Activated CD8-positive, alpha-beta memory T cell treated with anti-CD3 and anti-CD28 coated beads, Interleukin-2, amount 50 U/mL, for 1 hour (primary cell): ENCODE data around the gene RAB44.

Source experiments
- DNase-seq: peaks from one replicate; pipeline ENCODE4 v3.0.0-alpha.2; 2020; ENCODE audit errors: extremely low read depth

Gene RAB44

GRCh38 chr6:36730424-36731380, 33.1 kb downstream of the RAB44 start:
- no peak for DNase-seq

GRCh38 chr6:36731622-36732310, 34.1 kb downstream of the RAB44 start:
- no peak for DNase-seq

DNA sequence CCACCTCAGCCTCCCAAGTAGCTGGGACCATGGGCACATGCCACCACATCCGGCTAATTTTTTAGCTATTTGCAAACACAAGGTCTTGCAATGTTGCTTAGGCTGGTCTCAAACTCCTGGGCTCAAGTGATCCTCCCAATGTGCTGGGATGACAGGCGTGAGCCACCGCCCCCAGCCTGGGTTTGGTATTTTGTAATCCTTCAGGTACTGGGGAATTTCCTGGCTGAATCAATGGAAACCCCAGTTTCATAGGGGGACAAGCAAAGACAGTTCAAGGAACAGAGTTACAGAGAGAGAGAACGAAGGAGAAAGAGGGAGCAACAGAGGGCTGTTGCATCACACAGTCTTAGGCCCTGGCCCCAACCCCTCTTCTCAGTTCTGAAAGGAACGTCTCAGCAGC, 35.7 kb downstream of the RAB44 start:
- no peak for DNase-seq

DNA sequence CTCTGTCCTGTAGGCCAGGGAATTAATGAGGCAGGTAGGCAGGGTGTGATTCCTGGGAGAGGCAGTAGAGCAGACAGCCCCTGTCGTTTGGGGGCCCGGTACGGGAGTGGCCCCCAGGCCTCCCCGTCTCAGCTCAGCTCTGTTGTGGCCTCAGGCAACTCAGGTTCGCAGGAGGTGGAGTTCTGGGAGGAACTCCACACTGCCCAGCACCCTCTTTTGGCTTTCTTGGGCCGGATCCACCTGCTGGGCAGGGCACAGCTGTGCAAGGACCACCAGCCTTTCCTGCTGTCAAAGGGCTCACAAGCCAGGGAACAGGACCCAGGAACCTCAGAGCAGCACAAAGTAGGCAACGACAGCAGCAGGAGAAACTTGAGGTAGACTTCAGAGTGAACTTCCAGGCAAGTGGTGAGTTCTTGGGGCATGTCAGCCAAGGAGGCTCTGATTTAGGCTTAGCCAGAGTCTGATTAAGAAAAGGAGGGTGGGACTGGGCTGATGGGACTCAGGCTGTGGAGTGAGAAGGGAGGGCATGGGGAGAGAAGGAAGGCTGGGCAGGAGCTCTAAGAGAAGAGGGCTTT, 36.9 kb downstream of the RAB44 start:
- no peak for DNase-seq

- DNase-seq = no peak
Observed at GRCh38 chr6:36735110-36736071, 37.8 kb downstream of the RAB44 start.

DNA sequence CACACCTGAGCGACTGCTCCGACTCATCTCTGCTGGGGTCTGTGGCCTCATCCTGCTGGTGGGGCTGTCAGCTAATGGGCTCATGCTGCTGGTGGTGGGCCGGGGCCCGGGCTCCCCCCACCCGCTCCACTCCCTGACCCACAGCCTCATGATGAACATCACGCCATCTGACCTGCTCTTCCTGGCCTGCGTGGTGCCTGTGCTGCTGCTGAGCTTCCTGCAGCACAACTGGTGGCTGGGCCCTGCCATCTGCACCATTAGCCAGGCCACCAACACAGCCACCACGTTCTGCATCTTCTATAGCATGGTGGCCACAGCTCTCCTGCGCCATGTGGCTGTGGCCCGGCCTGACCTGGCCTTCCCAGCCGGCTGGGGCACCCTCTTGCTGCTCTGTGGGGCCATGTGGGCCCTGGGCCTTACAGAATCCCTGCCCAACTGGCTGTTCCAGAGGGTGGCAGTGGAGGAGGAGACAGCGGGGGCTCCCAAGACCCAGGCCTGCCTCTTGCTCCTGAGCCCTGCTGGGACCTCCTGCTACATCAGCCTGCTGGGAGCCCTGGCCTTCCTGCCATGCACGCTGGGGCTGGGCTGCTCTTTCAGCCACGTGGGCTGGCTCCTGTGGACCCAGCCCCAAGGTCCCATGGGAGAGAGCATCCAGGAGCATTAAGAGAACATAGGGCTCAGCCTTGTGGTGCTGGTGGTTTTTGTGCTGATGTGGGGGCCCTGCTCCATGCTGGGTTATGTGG, 39.6 kb downstream of the RAB44 start:
- DNase-seq = no peak

- no peak for DNase-seq
Observed at GRCh38 chr6:36738108-36738507, 40.5 kb downstream of the RAB44 start.

DNA sequence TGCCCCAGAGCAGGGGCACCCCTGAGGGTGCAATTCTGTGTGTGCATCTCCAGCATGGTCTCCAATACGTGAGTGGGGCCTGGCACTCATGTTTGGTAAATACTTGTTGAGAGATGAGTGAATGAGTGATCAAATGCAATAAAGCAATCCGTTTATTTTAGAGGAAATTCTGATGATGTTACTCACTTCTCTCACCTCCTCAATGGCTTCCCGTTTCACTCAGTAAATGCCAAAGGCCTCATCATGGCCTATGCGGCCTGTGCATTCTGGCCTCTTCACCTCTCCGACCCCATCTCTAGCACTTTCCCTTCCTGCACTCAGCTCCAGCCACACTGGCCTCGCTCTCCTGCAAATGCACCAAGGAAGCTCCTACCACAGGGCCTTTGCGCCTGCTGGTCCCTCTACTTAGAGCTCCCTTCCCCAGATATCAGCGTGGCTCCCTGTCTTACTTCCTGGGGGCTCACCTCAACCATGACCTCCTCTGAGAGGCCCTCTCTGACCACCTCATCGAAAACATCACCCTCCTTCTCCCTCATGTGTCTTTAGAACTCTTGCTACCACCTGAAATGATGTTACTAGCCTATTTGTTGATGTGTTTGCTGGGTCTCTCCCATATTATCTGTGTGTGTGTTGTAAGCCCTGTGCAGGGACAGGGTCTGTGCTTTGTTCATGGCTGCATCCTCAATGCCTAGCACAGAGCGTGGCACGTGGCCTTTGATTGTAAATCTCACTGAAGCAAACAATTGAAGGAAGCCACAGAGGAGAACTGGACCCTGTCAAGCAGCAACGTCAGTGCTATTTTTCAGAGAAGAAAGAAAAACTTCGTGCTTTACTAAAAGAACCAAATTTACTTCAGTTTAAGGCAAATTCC, 42.6 kb downstream of the RAB44 start:
- no peak for DNase-seq

GRCh38 chr6:36740818-36741179, 43.2 kb downstream of the RAB44 start:
- no peak for DNase-seq

DNA sequence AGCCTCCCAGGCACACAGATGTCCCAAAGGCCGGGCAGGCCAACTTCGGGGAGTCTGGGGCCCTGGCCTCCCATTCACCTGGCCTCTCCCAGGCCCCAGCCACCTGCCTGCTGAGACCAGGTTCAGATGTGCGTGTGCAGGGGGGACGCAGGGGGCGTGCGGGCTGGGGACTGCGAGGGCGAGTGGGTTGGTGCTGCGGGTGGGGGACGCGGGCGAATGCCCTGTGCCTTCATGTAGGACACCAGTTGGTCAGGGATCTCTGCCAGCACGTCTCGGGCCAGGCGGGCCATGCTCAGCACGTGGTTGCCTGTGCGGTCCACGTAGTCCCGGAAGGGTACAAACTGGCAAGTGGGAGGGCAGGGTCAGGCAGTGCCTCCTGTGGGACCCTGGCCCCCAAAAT, 44.5 kb downstream of the RAB44 start:
- no peak for DNase-seq

GRCh38 chr6:36743032-36743431, 45.4 kb downstream of the RAB44 start:
- no peak for DNase-seq

- DNase-seq = no peak
Observed at GRCh38 chr6:36743538-36744303, 46.1 kb downstream of the RAB44 start.

DNA sequence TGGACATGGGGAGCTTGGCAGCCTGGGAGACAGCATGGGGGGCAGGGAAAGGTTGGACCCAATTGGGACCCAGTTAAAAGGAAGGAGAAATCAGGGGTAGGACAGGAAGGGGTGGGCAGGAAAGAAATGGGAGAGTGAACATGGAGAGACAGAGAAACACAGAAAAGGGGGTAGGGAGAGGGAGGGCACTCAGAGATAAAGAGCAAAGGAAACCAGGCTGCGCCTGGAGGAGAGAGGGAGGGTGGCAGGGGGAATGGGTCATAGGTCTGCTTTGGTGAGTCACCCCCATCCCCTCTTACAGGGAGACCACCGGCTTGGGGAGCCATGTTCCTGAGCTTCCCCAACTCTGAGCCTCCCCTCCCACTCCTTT, 46.7 kb downstream of the RAB44 start:
- no peak for DNase-seq

- no peak for DNase-seq
Observed at GRCh38 chr6:36745283-36745682, 47.7 kb downstream of the RAB44 start.

DNA sequence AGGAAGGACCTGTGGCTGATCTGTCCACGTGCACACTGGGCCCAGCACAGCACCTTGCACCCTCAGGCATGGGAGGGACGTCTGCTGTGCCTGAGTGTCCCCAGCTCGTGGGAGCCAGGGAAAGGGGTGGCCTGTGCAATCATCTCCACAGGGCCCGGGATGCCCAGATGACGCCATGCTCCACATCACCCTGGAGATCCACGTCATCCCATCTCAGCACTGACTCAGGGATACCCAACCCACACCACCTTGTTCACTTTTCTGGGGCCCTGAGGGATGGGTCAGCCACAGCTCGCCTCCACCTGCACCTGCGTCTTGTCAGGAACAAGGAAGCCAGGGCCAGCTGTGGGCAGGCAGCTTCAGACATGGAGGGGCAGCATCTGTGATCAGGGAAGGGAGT, 48.2 kb downstream of the RAB44 start:
- DNase-seq = no peak

- DNase-seq = no peak
Observed at GRCh38 chr6:36746251-36746650, 48.6 kb downstream of the RAB44 start.

DNA sequence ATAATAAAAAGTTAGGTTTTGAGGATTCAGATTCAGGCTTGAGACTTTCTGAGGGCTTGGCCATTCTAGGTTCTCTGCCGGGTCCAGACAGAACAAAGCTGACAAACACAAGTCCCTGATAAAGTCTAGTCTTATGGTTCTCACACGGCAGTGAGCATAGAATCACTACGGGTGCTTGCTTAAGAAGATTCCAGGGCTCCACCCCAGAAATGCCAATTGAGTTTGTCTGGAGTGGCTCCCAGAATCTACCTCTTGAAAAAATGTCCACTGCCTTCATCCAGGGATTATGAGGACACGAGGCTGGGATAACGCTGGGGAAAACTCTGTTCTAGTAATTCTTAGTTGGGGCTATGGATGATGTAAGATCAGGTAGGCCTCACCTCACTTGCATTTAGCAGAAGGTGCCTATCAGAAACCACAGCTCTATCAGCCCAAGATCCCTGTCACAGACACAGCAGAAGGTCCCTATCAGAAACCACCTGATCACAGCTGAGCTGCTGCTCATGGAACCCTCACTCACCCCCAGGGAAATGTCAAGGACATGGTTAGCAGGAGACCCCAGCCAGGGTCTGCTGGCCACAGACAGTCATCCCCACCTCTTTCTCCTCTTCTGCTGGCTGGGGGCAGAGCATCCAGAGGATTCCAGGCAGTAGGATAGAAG, 52.3 kb downstream of the RAB44 start:
- DNase-seq = no peak

- DNase-seq = no peak
Observed at GRCh38 chr6:36751091-36751490, 53.5 kb downstream of the RAB44 start.

DNA sequence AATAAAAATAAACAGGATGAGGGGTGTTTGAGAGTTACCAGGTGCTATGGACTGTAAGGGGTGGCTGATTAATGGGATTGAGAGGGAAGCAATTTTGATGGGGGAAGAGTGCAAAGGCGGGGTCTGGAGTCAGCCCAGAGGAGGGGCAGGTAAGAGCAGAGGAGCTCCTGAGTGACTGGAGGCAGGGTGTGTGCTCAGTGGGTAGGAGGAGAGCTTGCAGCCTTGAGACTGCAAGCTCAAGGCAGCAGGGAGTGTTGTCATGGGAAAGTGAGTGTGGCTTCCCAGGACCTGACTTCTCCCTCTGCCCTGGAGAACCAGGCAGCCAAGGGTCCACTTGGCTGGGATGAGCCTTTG, 54.2 kb downstream of the RAB44 start:
- DNase-seq = no peak
